Measurements from ENCODE around the gene PIP5K1B.

- TF ChIP-seq CTCF (conservative IDR thresholded peaks at IDR 0.05; ENCODE audit: low read depth, low read length) (no peak), EZH2 (IDR thresholded peaks at IDR 0.05; ENCODE audit: borderline replicate concordance, low read depth, low read length, poor library complexity, severe bottlenecking) (no peak)
Observed at GRCh38 chr9:68738358-68738757, 33.3 kb downstream of the PIP5K1B start.
